GM21529 (cell line): ENCODE data around the gene IFT74.

Source experiments
- ATAC-seq: cut with Tn5 transposase; IDR thresholded peaks from one replicate; pipeline ENCODE4 v1.9.1; 2021; ENCODE audit not compliant: unreplicated experiment

The IFT74 gene

GRCh38 chr9:26973989-26974388 lies 17.8 kb downstream of the IFT74 start:
- no peak for ATAC-seq

- no peak for ATAC-seq
Measured at GRCh38 chr9:26974927-26975326, 18.7 kb downstream of the IFT74 start.

- ATAC-seq: no peak
Measured at GRCh38 chr9:26975728-26976707, 19.8 kb downstream of the IFT74 start.

GRCh38 chr9:26983340-26983739 lies 27.1 kb downstream of the IFT74 start:
- ATAC-seq: peak; percentile 75

- ATAC-seq: no peak
Measured at GRCh38 chr9:26995810-26996209, 39.6 kb downstream of the IFT74 start.

- no peak for ATAC-seq
Measured at GRCh38 chr9:27003426-27004077, 47.3 kb downstream of the IFT74 start.

- ATAC-seq: no peak
Measured at GRCh38 chr9:27005491-27005890, 49.3 kb downstream of the IFT74 start, which contains the start of gene LRRC19. Gene LRRC19 (minus strand): TSS chr9:27005672. CDS start chr9:26999694, 5,978 bp downstream.

- no peak for ATAC-seq
Measured at GRCh38 chr9:27019589-27019988, 63.4 kb downstream of the IFT74 start.

GRCh38 chr9:27022920-27023319 lies 66.7 kb downstream of the IFT74 start:
- no peak for ATAC-seq

- ATAC-seq: no peak
Measured at GRCh38 chr9:27029186-27029585, 73.0 kb downstream of the IFT74 start.

GRCh38 chr9:27033815-27034403 lies 77.7 kb downstream of the IFT74 start:
- ATAC-seq: peak; percentile 89

GRCh38 chr9:27037499-27037898 lies 81.3 kb downstream of the IFT74 start:
- no peak for ATAC-seq

- no peak for ATAC-seq
Measured at GRCh38 chr9:27041746-27042145, 85.5 kb downstream of the IFT74 start.

GRCh38 chr9:27042476-27042875 lies 86.3 kb downstream of the IFT74 start:
- no peak for ATAC-seq

GRCh38 chr9:27043176-27043575 lies 87.0 kb downstream of the IFT74 start:
- no peak for ATAC-seq

- ATAC-seq: no peak
Measured at GRCh38 chr9:27047136-27047535, 90.9 kb downstream of the IFT74 start.

- ATAC-seq: no peak
Measured at GRCh38 chr9:27053369-27054022, 97.3 kb downstream of the IFT74 start.

- ATAC-seq: no peak
Measured at GRCh38 chr9:27054125-27054524, 97.9 kb downstream of the IFT74 start.

GRCh38 chr9:27054841-27055240 lies 98.6 kb downstream of the IFT74 start:
- ATAC-seq: no peak

- ATAC-seq: no peak
Measured at GRCh38 chr9:27059412-27059811, 103.2 kb downstream of the IFT74 start.

- ATAC-seq: no peak
Measured at GRCh38 chr9:27059907-27060306, 103.7 kb downstream of the IFT74 start.
